ENCODE data around the gene NTHL1.

DNA sequence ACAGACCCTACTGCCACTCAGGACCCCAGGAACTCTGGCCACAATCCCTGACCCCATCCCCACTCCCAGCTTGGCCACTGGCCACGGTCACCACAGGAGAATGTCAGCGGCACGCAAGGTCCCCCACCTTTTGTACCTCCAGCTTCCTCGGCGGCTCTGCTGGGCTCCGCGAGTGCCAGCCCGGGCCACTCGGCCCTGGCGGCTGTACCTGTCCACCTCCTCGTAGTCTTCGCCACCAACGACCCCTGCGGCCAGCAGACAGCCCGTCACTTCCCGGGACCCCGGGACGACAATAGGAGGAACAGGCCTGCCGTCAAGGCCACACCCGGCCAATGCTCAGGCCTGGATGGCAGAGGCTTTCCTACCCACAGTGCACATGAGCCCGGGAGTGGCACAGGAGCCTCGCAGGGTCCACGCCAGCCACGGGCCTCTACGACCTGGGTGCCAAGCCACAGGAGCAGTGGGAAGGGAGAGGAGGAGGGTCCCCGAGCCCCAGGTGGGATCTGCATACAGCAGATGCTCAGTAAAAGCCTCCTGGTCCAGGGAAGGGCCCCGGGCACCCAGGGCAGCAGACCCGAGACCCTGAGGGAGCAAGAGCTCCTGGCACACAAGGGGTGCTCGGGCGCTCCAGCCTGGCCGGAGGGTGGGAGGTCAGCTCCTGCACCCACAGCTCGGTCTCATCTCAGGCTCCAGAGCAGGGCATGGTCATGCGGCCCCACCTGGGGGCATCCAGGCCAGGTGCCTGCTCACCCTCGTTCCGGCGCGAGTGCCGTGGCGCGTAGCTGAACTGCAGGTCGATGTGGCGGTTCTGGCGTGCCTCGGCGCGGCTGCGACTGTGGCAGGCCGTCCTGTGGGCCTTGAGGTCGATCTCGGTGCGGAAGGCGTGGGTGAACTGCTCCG lies 45.9 kb downstream of the NTHL1 start:
- TF ChIP-seq, protein P1, sequence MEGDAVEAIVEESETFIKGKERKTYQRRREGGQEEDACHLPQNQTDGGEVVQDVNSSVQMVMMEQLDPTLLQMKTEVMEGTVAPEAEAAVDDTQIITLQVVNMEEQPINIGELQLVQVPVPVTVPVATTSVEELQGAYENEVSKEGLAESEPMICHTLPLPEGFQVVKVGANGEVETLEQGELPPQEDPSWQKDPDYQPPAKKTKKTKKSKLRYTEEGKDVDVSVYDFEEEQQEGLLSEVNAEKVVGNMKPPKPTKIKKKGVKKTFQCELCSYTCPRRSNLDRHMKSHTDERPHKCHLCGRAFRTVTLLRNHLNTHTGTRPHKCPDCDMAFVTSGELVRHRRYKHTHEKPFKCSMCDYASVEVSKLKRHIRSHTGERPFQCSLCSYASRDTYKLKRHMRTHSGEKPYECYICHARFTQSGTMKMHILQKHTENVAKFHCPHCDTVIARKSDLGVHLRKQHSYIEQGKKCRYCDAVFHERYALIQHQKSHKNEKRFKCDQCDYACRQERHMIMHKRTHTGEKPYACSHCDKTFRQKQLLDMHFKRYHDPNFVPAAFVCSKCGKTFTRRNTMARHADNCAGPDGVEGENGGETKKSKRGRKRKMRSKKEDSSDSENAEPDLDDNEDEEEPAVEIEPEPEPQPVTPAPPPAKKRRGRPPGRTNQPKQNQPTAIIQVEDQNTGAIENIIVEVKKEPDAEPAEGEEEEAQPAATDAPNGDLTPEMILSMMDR (IDR thresholded peaks at IDR 0.05), result no peak
- no peak for TF ChIP-seq POLR2A (IDR thresholded peaks at IDR 0.05)
